GM19193 (cell line): Measurements from ENCODE around the gene PRKG1.

Experiments
- POLR2A ChIP-seq: IDR thresholded peaks from 4 replicates; pipeline ENCODE4 v1.6.1; 2011; ENCODE audit not compliant: insufficient read depth, insufficient read length; ENCODE audit errors: extremely low read depth

PRKG1 gene

DNA sequence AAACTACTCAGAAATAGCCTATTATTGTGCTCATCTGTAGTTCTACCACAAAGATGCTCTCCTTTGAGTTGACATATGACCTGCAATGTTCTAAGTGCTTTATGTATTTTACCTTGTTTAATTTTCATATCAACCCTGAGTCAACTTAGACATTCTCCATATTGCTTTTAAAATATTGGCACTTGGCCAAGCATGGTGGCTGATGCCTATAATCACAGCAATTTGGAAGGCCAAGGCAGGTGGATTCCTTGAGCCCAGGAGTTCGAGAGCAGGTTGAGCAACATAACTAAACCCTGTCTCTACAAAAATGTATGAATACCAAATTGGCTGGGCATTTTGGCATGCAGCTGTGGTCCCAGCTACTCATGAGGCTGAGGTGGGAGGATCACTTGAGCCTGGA lies 50.6 kb downstream of the PRKG1 start:
- TF ChIP-seq POLR2A = no peak

DNA sequence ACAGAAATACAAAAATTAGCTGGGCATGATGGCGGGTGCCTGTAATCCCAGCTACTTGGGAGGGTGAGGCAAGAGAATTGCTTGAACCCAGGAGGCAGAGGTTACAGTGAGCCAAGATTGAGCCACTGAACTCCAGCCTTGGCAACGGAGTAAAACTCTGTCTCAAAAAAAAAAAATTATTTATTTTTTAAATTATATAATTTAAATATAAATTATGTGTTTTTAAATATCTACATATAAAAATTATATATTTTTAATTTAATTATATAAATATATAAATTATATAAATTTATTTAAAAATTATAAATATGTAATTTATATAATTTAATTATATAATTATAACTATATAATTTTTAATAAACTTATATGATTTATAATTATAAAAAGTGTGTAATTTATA lies 51.2 kb downstream of the PRKG1 start:
- TF ChIP-seq POLR2A = no peak

DNA sequence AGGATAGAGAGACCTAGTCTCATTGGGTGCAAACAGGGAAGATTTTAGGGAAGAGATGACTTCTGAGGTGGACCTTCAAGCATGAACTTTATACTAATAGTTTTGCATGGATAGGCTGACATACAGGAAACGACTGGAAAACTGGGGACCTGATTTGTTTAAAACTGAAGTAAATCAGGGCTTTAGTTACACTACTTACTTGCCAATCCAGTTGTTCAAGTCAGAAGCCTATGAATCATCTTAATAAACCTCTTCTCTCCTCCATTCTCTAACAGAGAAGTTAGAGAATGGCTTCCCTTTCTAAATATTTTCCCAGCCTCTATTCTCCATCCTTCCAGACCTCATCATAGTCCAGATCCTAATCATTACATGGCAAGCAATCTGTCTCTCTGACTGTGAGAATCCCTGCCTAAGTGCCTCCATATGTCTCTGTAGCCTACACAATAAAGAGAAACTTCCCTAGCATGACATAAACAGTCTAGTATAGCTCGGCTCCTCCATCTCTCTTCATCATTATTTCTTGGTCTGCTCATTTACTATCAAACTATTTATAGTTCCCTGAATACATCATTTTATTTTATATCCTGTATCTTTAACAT lies 55.8 kb downstream of the PRKG1 start:
- no peak for TF ChIP-seq POLR2A

GRCh38 chr10:51137756-51138529 lies 63.7 kb downstream of the PRKG1 start:
- TF ChIP-seq POLR2A = no peak

GRCh38 chr10:51139176-51139575 lies 64.9 kb downstream of the PRKG1 start:
- no peak for TF ChIP-seq POLR2A

- TF ChIP-seq POLR2A = no peak
Observed at GRCh38 chr10:51141010-51141409, 66.7 kb downstream of the PRKG1 start.

GRCh38 chr10:51144161-51144781 lies 70.0 kb downstream of the PRKG1 start:
- no peak for TF ChIP-seq POLR2A

- TF ChIP-seq POLR2A = no peak
Observed at GRCh38 chr10:51145375-51145774, 71.1 kb downstream of the PRKG1 start.

DNA sequence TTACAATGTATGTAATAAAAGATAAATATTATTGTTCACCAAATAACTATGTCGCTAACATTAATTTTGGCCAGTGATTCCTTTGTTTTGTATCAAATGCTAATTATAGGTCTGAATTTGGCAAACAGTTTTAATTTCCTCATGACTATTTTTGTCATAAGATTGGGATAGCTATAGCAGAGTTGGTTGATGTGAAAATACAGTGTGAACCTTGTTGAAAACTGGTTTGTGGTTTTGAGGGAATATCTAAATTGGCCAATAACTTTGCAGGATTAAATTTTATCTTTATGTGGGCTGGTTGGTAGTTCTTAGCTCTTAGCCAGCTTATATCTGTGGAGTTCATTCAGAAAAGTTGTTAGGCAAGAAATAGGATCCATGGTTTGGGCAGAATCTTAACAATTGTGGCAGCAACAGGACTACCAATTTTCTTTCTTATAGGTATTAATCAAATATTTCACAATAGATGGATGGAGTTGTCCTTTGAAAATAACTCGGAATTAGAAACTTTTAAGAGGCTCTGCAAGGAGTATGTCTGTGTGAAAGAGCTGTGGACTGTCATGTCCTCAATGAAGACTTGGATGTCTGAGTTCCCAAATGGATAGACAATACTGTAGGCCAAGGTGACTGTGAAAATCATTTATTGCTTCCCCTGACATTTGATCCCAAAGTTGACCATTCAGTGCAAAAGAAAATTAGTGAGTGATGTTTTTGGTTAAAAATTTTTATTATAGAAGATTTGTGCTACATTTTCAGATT lies 73.5 kb downstream of the PRKG1 start:
- TF ChIP-seq POLR2A = no peak

DNA sequence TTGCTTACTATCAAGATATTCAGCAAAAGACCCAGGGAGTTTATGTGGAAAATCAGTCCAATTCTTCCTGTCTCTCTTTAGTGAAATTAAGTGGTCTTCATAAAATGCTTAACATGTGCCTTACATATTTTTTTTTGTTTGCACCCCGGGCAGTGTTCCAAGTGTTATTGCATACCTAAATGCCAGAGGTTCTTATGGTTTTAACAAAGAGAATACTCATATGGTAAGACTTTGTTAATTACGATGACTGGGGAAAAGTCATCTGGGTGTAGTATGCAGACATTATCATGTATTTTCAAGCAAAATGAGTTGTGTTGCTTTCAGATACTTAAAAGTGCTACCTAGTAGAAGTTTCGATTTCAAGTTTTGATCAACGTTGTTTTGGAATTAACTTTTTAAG lies 82.6 kb downstream of the PRKG1 start:
- no peak for TF ChIP-seq POLR2A

GRCh38 chr10:51158832-51159231 lies 84.5 kb downstream of the PRKG1 start:
- TF ChIP-seq POLR2A = no peak

GRCh38 chr10:51159841-51160240 lies 85.6 kb downstream of the PRKG1 start:
- TF ChIP-seq POLR2A = no peak

- no peak for TF ChIP-seq POLR2A
Observed at GRCh38 chr10:51162002-51162401, 87.7 kb downstream of the PRKG1 start.

- TF ChIP-seq POLR2A = no peak
Observed at GRCh38 chr10:51168086-51168815, 94.0 kb downstream of the PRKG1 start.

GRCh38 chr10:51169111-51169510 lies 94.8 kb downstream of the PRKG1 start:
- TF ChIP-seq POLR2A = no peak
